HepG2 (cell line): ENCODE data around the gene ANKHD1. TPM values are rescaled to one million over a fixed set of nuclear protein-coding genes. Genes with fewer than 3 reads are reported as not detected.
A peak's percentile ranks its signal among the peaks of the same experiment; 100 is the strongest.

Source experiments
- ATAC-seq: fragments of 200-7000 bp; cut with Tn5 transposase; 3 replicates; pipeline ENCODE4 v1.9.1; 2020; ENCODE audit warnings: mild to moderate bottlenecking, moderate library complexity
- BruUV-seq: library from RNA; stranded (reverse); fragments of 400-500 nt; replicated peaks from 2 replicates; lab custom pipeline; 2021; lab: Mats Ljungman, UMichigan
- CTCF ChIA-PET: fragments of 300-600 bp; formaldehyde crosslinking; extraction: SDS; loops from one replicate; lab custom pipeline; 2021; ENCODE audit warnings: low total read pairs, inconsistent platforms, low intra/inter-chr PET ratio; lab: Yijun Ruan, JAX
- POLR2A ChIA-PET: fragments of 350-600 bp; sonication (Branson Sonifier 250); formaldehyde crosslinking; loops from one replicate; lab custom pipeline; 2020; ENCODE audit warnings: antibody characterized with exemption, inconsistent platforms; lab: Yijun Ruan, JAX
- DNase-seq: peaks from one replicate; pipeline ENCODE4 v3.0.0-alpha.2; 2015; ENCODE audit warnings: low spot score
- FAIRE-seq: peaks from 3 replicates; lab custom pipeline; 2011; peaks lifted over from hg19 to GRCh38; lab: Jason Lieb, UNC
- H2AFZ ChIP-seq: one replicate; pipeline ENCODE4 v1.6.1; 2011; ENCODE audit warnings: low read length, inconsistent platforms
- H3K27ac ChIP-seq: fragments of 300-600 bp; 3 replicates; pipeline ENCODE4 v1.8.0; 2011; ENCODE audit warnings: mixed run types, mild to moderate bottlenecking, mixed read lengths, low read length, inconsistent platforms; ENCODE audit not compliant: insufficient read depth; ENCODE audit errors: extremely low read length
- H3K27me3 ChIP-seq, 2 experiments: fragments of 200-600 bp in 1 of 2; 2 replicates in 1 of 2; 3 replicates in 1 of 2; pipeline versions ENCODE4 v1.6.0 to v1.8.0; 2011; ENCODE audit warnings: low read length in 2 of 2, mild to moderate bottlenecking in 2 of 2, moderate library complexity in 2 of 2, inconsistent platforms in 1 of 2; ENCODE audit not compliant: insufficient read depth in 2 of 2, control insufficient read depth in 1 of 2
- H3K36me3 ChIP-seq, 2 experiments: fragments of 200-600 bp in 1 of 2; replicated peaks in 1 of 2; 2 replicates in 1 of 2; 3 replicates in 1 of 2; pipeline versions ENCODE4 v1.5.1 to v1.8.0; 2011; ENCODE audit warnings: low read length in 2 of 2, inconsistent platforms in 1 of 2; ENCODE audit not compliant: insufficient read depth in 2 of 2, control insufficient read depth in 1 of 2
- H3K4me1 ChIP-seq: 2 replicates; pipeline ENCODE4 v1.5.1; 2012; ENCODE audit warnings: low read length, inconsistent platforms; ENCODE audit not compliant: insufficient read depth
- H3K4me2 ChIP-seq: 2 replicates; pipeline ENCODE4 v1.6.0; 2011; ENCODE audit warnings: low read depth, low read length, inconsistent platforms
- H3K4me3 ChIP-seq, 3 experiments: fragments of 200-600 bp in 1 of 3; sonication (generic), shearing (Covaris generic) in 1 of 3; replicated peaks in 1 of 3; 2 replicates each; pipeline ENCODE4 v1.5.1; 2011 to 2016; ENCODE audit warnings: low read length in 3 of 3, inconsistent platforms in 2 of 3, low read depth in 2 of 3, mild to moderate bottlenecking in 2 of 3, control low read depth in 1 of 3, mixed read lengths in 1 of 3; ENCODE audit not compliant: insufficient read depth in 1 of 3
- H3K79me2 ChIP-seq: one replicate; pipeline ENCODE4 v1.6.1; 2011; ENCODE audit warnings: low read length, inconsistent platforms; ENCODE audit not compliant: insufficient read depth
- H3K9ac ChIP-seq: 2 replicates; pipeline ENCODE4 v1.6.0; 2011; ENCODE audit warnings: mild to moderate bottlenecking, low read depth, low read length, inconsistent platforms; ENCODE audit not compliant: insufficient read depth
- H3K9me3 ChIP-seq: 2 replicates; pipeline ENCODE4 v1.5.1; 2012; ENCODE audit warnings: mild to moderate bottlenecking, low read length
- H4K20me1 ChIP-seq: 2 replicates; pipeline ENCODE4 v1.6.0; 2011; ENCODE audit warnings: inconsistent platforms, mild to moderate bottlenecking, low read length, moderate library complexity; ENCODE audit not compliant: insufficient read depth
- FOXO4 ChIP-seq: sonication (generic); formaldehyde crosslinking; conservative IDR thresholded peaks from 2 replicates; pipeline ENCODE4 v1.8.1; 2023; ENCODE audit warnings: missing genetic modification reagents
- POLR2G ChIP-seq: fragments of 200-400 bp; formaldehyde crosslinking; IDR thresholded peaks from 2 replicates; pipeline ENCODE4 v1.6.1; 2018; ENCODE audit warnings: mild to moderate bottlenecking, low read depth, low read length, moderate library complexity
- SAFB2 ChIP-seq: sonication (generic); formaldehyde crosslinking; IDR thresholded peaks from 2 replicates; pipeline ENCODE4 v1.5.1; 2020; ENCODE audit warnings: missing genetic modification reagents, low read depth, mild to moderate bottlenecking, borderline replicate concordance
- SRSF1 ChIP-seq: fragments of 200-400 bp; formaldehyde crosslinking; optimal IDR thresholded peaks from 2 replicates; pipeline ENCODE3; 2017; ENCODE audit warnings: mild to moderate bottlenecking, low read depth, low read length, moderate library complexity
- ZFP90 ChIP-seq: sonication (generic); formaldehyde crosslinking; IDR thresholded peaks from 2 replicates; pipeline ENCODE4 v1.8.0; 2022; ENCODE audit warnings: missing genetic modification reagents, mild to moderate bottlenecking, inconsistent platforms, borderline replicate concordance
- ZMYM3 ChIP-seq: sonication (generic); formaldehyde crosslinking; IDR thresholded peaks from 2 replicates; pipeline ENCODE4 v1.5.1; 2020; ENCODE audit warnings: mild to moderate bottlenecking, missing genetic modification reagents
- ZMYM4 ChIP-seq: sonication (generic); formaldehyde crosslinking; IDR thresholded peaks from 2 replicates; pipeline ENCODE4 v1.8.1; 2023; ENCODE audit warnings: mild to moderate bottlenecking, missing genetic modification reagents
- ZNF256 ChIP-seq: sonication (generic); formaldehyde crosslinking; conservative IDR thresholded peaks from 2 replicates; pipeline ENCODE4 v1.4.0; 2020; ENCODE audit warnings: missing genetic modification reagents
- ZNF44 ChIP-seq: sonication (generic); formaldehyde crosslinking; IDR thresholded peaks from 2 replicates; pipeline ENCODE4 v1.5.1; 2020; ENCODE audit warnings: mild to moderate bottlenecking, missing genetic modification reagents
- ZNF446 ChIP-seq: sonication (generic); formaldehyde crosslinking; IDR thresholded peaks from 2 replicates; pipeline ENCODE4 v1.5.0; 2020; ENCODE audit warnings: mild to moderate bottlenecking, missing genetic modification reagents
- ZNF574 ChIP-seq: sonication (generic); formaldehyde crosslinking; IDR thresholded peaks from 2 replicates; pipeline ENCODE4 v1.4.0; 2020; ENCODE audit warnings: missing genetic modification reagents
- ZNF83 ChIP-seq: sonication (generic); formaldehyde crosslinking; IDR thresholded peaks from 2 replicates; pipeline ENCODE4 v1.4.0; 2020; ENCODE audit warnings: missing genetic modification reagents, mild to moderate bottlenecking, borderline replicate concordance
- ZSCAN20 ChIP-seq: sonication (generic); formaldehyde crosslinking; IDR thresholded peaks from 2 replicates; pipeline ENCODE4 v1.4.0; 2020; ENCODE audit warnings: missing genetic modification reagents, mild to moderate bottlenecking, borderline replicate concordance
- WGBS: methylation state at CpG from one replicate; pipeline ENCODE4 v1.1.6; 2017; ENCODE audit warnings: low lambda C conversion rate; 5-methylcytosine and 5-hydroxymethylcytosine counted together
- in situ Hi-C: cut with HindIII; loops from 2 replicates; pipeline ENCODE4 v1.10.0; 2017; ENCODE audit warnings: low pct_unique_long_range_greater_than_20kb; ENCODE audit not compliant: extremely low pct_ligation_motif_present
- intact Hi-C: fragments of 100-400 bp; cut with micrococcal nuclease; formaldehyde crosslinking; loops from one replicate; pipeline ENCODE4 v1.10.0; 2022; ENCODE audit not compliant: unreplicated experiment
- polyA plus RNA-seq, 8 experiments: library from polyadenylated mRNA; depleted of rRNA in 3 of 8; stranded (reverse) in 7 of 8; unstranded in 1 of 8; fragments of >200 nt; fragmentation: Illumina TruSeq in 4 of 8; extraction: Trizol in 4 of 8; gene quantifications; 2 replicates each; pipeline versions ENCODE4 v1.2.1 to v1.2.3, GENCODE V29; 2011 to 2016; ENCODE audit warnings: low read depth in 4 of 8, missing spikeins in 1 of 8, mixed read lengths in 1 of 8; ENCODE audit not compliant: insufficient read depth in 1 of 8
- total RNA-seq, 5 experiments: library from RNA; depleted of rRNA; stranded (reverse); fragments of >200 nt; fragmentation: Illumina TruSeq; extraction: Trizol; gene quantifications; 2 replicates each; pipeline ENCODE4 v1.2.3, GENCODE V29; 2016; ENCODE audit warnings: low read depth in 1 of 5

The ANKHD1 gene
- total and polyA plus RNA-seq, 2 of the 13 experiments (the other 11 are each of a cell fraction or from before 2014, with no cell fraction given): 69.9 to 82.0 TPM

GRCh38 chr5:140360681-140361479, 40.8 kb upstream of the ANKHD1 start:
- no peak for DNase-seq
- no TSS peak for BruUV-seq
- CTCF ChIA-PET: no interaction called here
- WGBS: 45% methylated on average over 2 of the region's 7 CpGs
- peaks cover 45% of the 10 kb centered on the region for H3K4me1 ChIP-seq
- no peak overlapping the region for H3K27ac ChIP-seq
- POLR2A ChIA-PET: no interaction called here
- intact Hi-C loops: no loop called here
- no peaks in the 10 kb centered on the region for H3K9me3 ChIP-seq
- no peak for FAIRE-seq
- H3K27me3 ChIP-seq: peaks cover 0 to 5% of the 10 kb centered on the region in 2 experiments; a peak in 1 of 5 replicates
- no peaks in the 10 kb centered on the region for H4K20me1 ChIP-seq
- TF ChIP-seq SAFB2 (CRISPR knock-in tag) (no peak), FOXO4 (CRISPR knock-in tag) (0 out of 2 replicates have a peak, but pooled peaks have one; percentile 39)
- H3K36me3 ChIP-seq: no peaks in the 10 kb centered on the region
- no peak for ATAC-seq
- H3K4me2 ChIP-seq: no peak overlapping the region
- no peak overlapping the region for H3K4me3 ChIP-seq
- in situ Hi-C loops: loop anchor here (5.0 to 10.0 kb wide), 2 partner anchors 119 to 374 kb away; no protein-coding TSS in a partner anchor
- no peak overlapping the region for H2AFZ ChIP-seq
- H3K79me2 ChIP-seq: no peaks in the 10 kb centered on the region
- no peak overlapping the region for H3K9ac ChIP-seq

- DNase-seq: no peak
- Histone ChIP-seq H3K9me3 (no peaks in the 10 kb centered on the region), H3K4me1 (peaks cover 43% of the 10 kb centered on the region), H3K27me3 (peaks cover 0 to 8% of the 10 kb centered on the region in 2 experiments; a peak in 1 of 5 replicates), H2AFZ (no peak overlapping the region), H4K20me1 (no peaks in the 10 kb centered on the region), H3K27ac (no peak overlapping the region), H3K4me3 (no peak overlapping the region), H3K4me2 (no peak overlapping the region), H3K79me2 (no peaks in the 10 kb centered on the region), H3K36me3 (no peaks in the 10 kb centered on the region), H3K9ac (no peak overlapping the region)
- POLR2A ChIA-PET: no interaction called here
- CTCF ChIA-PET: no interaction called here
- ATAC-seq: no peak
- in situ Hi-C loops: loop anchor here (5.0 to 10.0 kb wide), 2 partner anchors 120 to 373 kb away; no protein-coding TSS in a partner anchor
- no TSS peak for BruUV-seq
- WGBS: 50% methylated on average over 2 of the region's 2 CpGs
- no peak for FAIRE-seq
- intact Hi-C loops: loop anchor here (2.0 kb wide), 1 partner anchor 373 kb away; no protein-coding TSS in a partner anchor
- no peak for TF ChIP-seq ZSCAN20 (CRISPR knock-in tag)
- TF ChIP-seq ZNF446 (CRISPR knock-in tag): no peak
- no peak for TF ChIP-seq ZNF83 (CRISPR knock-in tag)
- no peak for TF ChIP-seq ZNF44
- no peak for TF ChIP-seq ZMYM3 (CRISPR knock-in tag)
- no peak for TF ChIP-seq SRSF1
- no peak for TF ChIP-seq ZNF256 (CRISPR knock-in tag)
- TF ChIP-seq POLR2G: no peak
- no peak for TF ChIP-seq ZMYM4
- no peak for TF ChIP-seq ZNF574 (CRISPR knock-in tag)
- TF ChIP-seq ZFP90 (CRISPR knock-in tag): no peak
Observed at GRCh38 chr5:140361901-140362300, 39.7 kb upstream of the ANKHD1 start.
